ENCODE results near the gene LAGE3. TPM values are rescaled to one million over a fixed set of nuclear protein-coding genes. Genes with fewer than 3 reads are reported as not detected.

LAGE3 gene
- total RNA-seq, 1 experiment from 2014 or later, result 51.8 TPM

DNA sequence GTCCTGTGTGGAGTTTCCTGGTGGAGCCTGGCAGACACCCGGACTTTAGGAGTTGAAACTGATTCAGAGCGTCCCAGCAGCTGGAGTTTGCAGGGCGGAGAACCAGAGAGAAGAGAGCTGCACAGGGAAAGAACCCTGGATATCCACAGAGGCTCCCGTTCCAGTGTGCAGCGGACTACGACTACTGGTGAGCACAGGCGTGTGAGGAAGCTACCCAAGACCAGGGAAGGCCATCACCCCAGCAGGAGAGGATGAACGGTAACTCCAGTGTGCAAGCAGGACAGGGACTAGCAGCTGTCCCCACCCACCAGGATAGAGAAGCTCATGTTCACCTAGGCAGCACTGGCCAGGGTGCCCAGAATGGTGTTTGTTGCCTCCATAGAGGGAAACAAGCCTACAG lies 2.3 kb downstream of the LAGE3 start:
- Histone ChIP-seq H3K4me2 (ENCODE audit: low read depth, low read length, poor library complexity, severe bottlenecking) (no peak overlapping the region), H3K9ac (ENCODE audit: low read length) (no peak overlapping the region), H2AFZ (ENCODE audit: low read length) (no peak overlapping the region)

DNA sequence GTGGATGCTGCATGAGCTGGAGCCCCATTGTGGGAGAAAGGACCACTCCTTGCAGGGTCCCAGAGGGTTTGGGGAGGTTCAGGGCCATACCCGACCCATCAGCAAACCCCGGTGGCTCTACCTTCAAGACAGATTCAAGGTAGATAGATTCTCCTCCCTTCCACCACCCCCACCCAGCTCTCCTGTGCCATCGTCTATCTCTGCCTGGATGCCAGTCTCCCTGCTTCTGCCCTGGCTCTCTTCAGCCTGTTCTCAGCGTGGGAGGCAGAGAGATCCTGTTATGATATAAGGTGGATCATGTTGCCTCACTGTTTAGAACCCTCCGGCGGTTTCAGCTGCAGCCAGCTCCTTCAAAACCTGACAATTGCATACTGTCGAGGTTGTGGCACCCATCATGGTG lies 5.4 kb downstream of the LAGE3 start:
- H2AFZ ChIP-seq (ENCODE audit: low read length), result no peak overlapping the region
- no peak overlapping the region for H3K27ac ChIP-seq (ENCODE audit: low read length)
- no peak overlapping the region for H3K4me2 ChIP-seq (ENCODE audit: low read depth, low read length, poor library complexity, severe bottlenecking)
- H3K27me3 ChIP-seq (ENCODE audit: low read length), result no peaks in the 10 kb centered on the region
- H3K9me3 ChIP-seq (ENCODE audit: low read length), result no peaks in the 10 kb centered on the region
- H3K9ac ChIP-seq (ENCODE audit: low read length), result no peak overlapping the region
- DNase-seq, result no peak
- H3K9me2 ChIP-seq (replicated peaks; ENCODE audit: insufficient read depth, low read length), result no peaks in the 10 kb centered on the region
- H3K4me3 ChIP-seq (ENCODE audit: low read length), result no peak overlapping the region
- H3K4me1 ChIP-seq (ENCODE audit: low read length), result peaks cover 9% of the 10 kb centered on the region
- H3K36me3 ChIP-seq (ENCODE audit: insufficient read depth, low read length), result no peaks in the 10 kb centered on the region
- no peaks in the 10 kb centered on the region for H4K20me1 ChIP-seq (ENCODE audit: insufficient read depth, low read depth, low read length)
- H3K79me2 ChIP-seq (ENCODE audit: low read length), result no peaks in the 10 kb centered on the region; the same call in 1 of the 2 replicates

More for the DNA sequence above, 2.3 kb downstream of the LAGE3 start:
- Histone ChIP-seq H3K27me3 (ENCODE audit: low read length) (no peaks in the 10 kb centered on the region), H3K9me3 (ENCODE audit: low read length) (no peaks in the 10 kb centered on the region), H3K4me3 (ENCODE audit: low read length) (no peak overlapping the region), H3K9me2 (replicated peaks; ENCODE audit: insufficient read depth, low read length) (no peaks in the 10 kb centered on the region), H3K36me3 (ENCODE audit: insufficient read depth, low read length) (no peaks in the 10 kb centered on the region), H4K20me1 (ENCODE audit: insufficient read depth, low read depth, low read length) (no peaks in the 10 kb centered on the region), H3K79me2 (ENCODE audit: low read length) (no peaks in the 10 kb centered on the region; the same call in 1 of the 2 replicates), H3K27ac (ENCODE audit: low read length) (no peak overlapping the region), H3K4me1 (ENCODE audit: low read length) (peaks cover 23% of the 10 kb centered on the region)
- DNase-seq, result no peak

DNA sequence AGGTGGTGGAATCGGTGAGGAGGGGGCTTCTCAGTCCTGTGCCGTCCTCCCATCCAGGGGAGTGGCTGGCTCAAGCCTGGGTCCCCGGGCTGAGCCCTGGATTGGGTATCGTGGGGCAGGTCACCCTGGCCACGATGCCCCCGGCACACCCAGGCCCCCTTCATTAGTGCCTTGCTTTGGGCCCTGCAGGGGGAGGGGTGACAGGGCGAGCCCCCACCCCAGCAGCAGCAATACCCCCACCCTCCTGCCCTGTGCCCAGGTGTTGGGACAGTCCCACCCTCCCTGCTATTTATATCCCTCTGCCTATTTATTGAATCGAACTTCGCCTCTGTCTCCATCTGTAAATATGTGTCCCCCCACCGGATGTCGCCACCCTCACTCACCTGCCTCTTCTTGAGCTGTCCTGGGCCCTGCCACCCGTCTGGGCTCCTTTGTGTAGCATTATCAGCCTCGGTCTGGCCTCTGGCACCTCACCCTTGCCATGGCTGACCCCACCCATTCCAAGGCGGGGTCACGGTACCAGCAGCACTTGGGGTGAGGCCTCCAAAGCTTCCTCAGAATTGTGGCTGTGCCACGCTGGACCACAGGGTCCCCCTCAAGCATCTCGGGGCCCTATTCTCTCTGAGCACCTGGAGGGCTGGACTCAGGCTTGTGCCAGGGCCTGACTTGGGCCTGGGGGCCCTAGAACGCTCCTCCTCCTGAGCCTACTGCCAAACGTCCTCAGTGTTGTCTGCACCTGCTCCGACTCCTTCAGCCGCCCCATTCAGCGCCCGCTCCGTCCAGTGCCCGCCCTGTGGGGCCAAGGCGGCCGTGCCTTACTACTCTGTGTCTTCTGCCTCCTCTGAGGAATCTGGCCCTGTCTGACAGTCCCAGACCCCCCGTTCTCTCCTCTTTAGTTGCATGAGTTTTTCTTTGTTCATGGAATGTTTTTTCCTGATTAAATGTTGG lies 6.1 kb downstream of the LAGE3 start:
- H3K4me1 ChIP-seq (ENCODE audit: low read length), result peaks cover 7% of the 10 kb centered on the region
- H3K27me3 ChIP-seq (ENCODE audit: low read length), result no peaks in the 10 kb centered on the region
- H3K4me2 ChIP-seq (ENCODE audit: low read depth, low read length, poor library complexity, severe bottlenecking), result no peak overlapping the region
- no peaks in the 10 kb centered on the region for H3K9me3 ChIP-seq (ENCODE audit: low read length)
- H3K27ac ChIP-seq (ENCODE audit: low read length), result no peak overlapping the region
- H3K9me2 ChIP-seq (replicated peaks; ENCODE audit: insufficient read depth, low read length), result no peaks in the 10 kb centered on the region
- no peak overlapping the region for H3K9ac ChIP-seq (ENCODE audit: low read length)
- H2AFZ ChIP-seq (ENCODE audit: low read length), result no peak overlapping the region
- no peaks in the 10 kb centered on the region for H3K79me2 ChIP-seq (ENCODE audit: low read length)
- H3K36me3 ChIP-seq (ENCODE audit: insufficient read depth, low read length), result no peaks in the 10 kb centered on the region
- no peak for DNase-seq
- H3K4me3 ChIP-seq (ENCODE audit: low read length), result no peak overlapping the region
- no peaks in the 10 kb centered on the region for H4K20me1 ChIP-seq (ENCODE audit: insufficient read depth, low read depth, low read length)

DNA sequence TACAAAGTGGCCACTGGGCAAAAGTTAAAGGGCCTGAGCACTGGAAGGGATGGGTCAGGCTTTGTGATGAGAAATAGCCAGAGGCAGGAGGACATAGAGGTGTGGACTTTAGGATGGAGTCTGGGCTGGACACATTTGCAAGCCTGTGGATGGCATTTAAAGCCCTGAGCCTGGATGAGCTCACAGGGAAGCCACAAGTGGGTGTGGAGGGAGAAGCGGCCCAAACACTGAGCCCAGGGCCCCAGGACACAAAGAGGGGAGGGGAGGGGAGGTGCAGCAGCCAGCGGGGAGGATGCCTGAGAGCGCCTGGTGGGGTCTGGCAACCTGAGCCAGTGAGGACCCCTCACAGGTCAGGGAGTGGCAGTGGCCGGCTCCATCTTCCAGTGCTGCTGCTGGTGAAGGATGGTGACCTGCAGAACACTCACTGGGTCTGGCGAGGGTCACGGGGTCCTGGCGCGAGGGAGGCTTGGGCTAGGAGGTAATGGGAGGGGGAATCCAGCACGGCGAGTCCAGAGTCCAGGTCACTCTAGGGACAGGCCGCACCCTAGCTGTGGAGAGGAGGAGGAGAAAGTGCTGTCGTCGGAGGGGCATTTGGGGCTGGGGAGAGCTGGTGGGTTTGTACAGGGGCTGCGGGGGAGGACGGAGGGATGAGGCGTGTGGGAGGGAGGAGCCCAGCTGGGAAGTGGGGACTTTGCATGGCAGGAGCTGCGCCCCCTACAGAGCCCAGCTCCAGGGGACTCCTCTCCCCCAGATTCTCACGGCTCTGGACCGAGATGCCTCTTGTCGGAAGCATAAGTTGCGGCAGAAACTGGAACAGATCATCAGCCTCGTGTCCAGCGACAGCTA lies 7.0 kb downstream of the LAGE3 start:
- H3K27me3 ChIP-seq (ENCODE audit: low read length), result no peaks in the 10 kb centered on the region
- no peak overlapping the region for H2AFZ ChIP-seq (ENCODE audit: low read length)
- H3K9ac ChIP-seq (ENCODE audit: low read length), result no peak overlapping the region
- no peaks in the 10 kb centered on the region for H3K36me3 ChIP-seq (ENCODE audit: insufficient read depth, low read length)
- no peaks in the 10 kb centered on the region for H3K4me1 ChIP-seq (ENCODE audit: low read length)
- H3K4me2 ChIP-seq (ENCODE audit: low read depth, low read length, poor library complexity, severe bottlenecking), result no peak overlapping the region
- no peaks in the 10 kb centered on the region for H3K9me2 ChIP-seq (replicated peaks; ENCODE audit: insufficient read depth, low read length)
- no peaks in the 10 kb centered on the region for H3K79me2 ChIP-seq (ENCODE audit: low read length)
- no peak for DNase-seq
- no peaks in the 10 kb centered on the region for H4K20me1 ChIP-seq (ENCODE audit: insufficient read depth, low read depth, low read length)
- no peak overlapping the region for H3K27ac ChIP-seq (ENCODE audit: low read length)
- H3K9me3 ChIP-seq (ENCODE audit: low read length), result no peaks in the 10 kb centered on the region
- H3K4me3 ChIP-seq (ENCODE audit: low read length), result no peak overlapping the region

DNA sequence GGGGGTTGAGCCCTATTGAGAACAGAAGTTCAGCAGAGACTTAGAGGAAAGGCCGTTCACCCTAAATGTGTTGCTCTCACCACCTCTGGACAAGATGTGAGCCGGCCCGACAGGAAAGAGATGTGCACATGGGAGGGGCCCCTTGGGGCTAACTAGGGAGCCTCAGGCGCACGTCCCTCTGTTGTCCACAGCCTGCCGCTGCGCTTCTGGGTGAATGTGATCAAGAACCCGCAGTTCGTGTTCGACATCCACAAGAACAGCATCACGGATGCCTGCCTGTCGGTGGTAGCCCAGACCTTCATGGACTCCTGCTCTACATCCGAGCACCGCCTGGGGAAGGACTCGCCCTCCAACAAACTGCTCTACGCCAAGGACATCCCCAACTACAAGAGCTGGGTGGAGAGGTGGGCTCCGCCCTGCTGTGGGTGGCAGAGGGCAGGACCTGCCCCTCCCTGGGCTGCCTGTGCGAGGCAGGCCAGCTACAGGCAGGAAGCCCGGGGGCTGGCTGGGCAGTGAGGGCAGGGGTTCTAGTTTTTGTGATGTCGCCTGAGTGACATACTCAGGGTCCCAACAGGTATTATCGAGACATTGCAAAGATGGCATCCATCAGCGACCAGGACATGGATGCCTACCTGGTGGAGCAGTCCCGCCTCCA lies 8.0 kb downstream of the LAGE3 start:
- Histone ChIP-seq H3K27me3 (ENCODE audit: low read length) (no peaks in the 10 kb centered on the region), H3K27ac (ENCODE audit: low read length) (no peak overlapping the region), H3K9me2 (replicated peaks; ENCODE audit: insufficient read depth, low read length) (no peaks in the 10 kb centered on the region), H4K20me1 (ENCODE audit: insufficient read depth, low read depth, low read length) (no peaks in the 10 kb centered on the region), H3K4me1 (ENCODE audit: low read length) (no peaks in the 10 kb centered on the region), H3K4me3 (ENCODE audit: low read length) (no peak overlapping the region), H3K79me2 (ENCODE audit: low read length) (no peaks in the 10 kb centered on the region), H3K4me2 (ENCODE audit: low read depth, low read length, poor library complexity, severe bottlenecking) (no peak overlapping the region), H3K9me3 (ENCODE audit: low read length) (no peaks in the 10 kb centered on the region), H2AFZ (ENCODE audit: low read length) (no peak overlapping the region), H3K36me3 (ENCODE audit: insufficient read depth, low read length) (no peaks in the 10 kb centered on the region), H3K9ac (ENCODE audit: low read length) (no peak overlapping the region)
- DNase-seq, result no peak

DNA sequence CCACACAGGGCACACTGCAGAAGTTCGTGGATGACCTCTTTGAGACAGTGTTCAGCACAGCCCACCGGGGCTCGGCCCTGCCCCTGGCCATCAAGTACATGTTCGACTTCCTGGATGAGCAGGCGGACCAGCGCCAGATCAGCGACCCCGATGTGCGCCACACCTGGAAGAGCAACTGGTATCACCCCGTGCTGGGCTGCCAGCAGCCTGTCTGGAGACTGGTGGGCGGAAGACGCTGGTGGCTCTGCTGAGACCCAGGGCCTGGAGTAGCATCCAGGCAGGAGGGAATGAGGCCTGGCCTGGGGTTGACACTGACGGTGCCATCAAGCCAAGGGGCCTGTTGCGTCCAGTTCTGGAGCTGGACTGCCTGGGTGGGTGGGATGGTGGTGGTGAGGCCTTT lies 8.6 kb downstream of the LAGE3 start:
- Histone ChIP-seq H3K4me1 (ENCODE audit: low read length) (no peaks in the 10 kb centered on the region), H3K27ac (ENCODE audit: low read length) (no peak overlapping the region), H3K9ac (ENCODE audit: low read length) (no peak overlapping the region), H3K9me2 (replicated peaks; ENCODE audit: insufficient read depth, low read length) (no peaks in the 10 kb centered on the region), H4K20me1 (ENCODE audit: insufficient read depth, low read depth, low read length) (no peaks in the 10 kb centered on the region), H3K27me3 (ENCODE audit: low read length) (no peaks in the 10 kb centered on the region), H3K36me3 (ENCODE audit: insufficient read depth, low read length) (no peaks in the 10 kb centered on the region), H3K9me3 (ENCODE audit: low read length) (no peaks in the 10 kb centered on the region), H2AFZ (ENCODE audit: low read length) (no peak overlapping the region), H3K4me2 (ENCODE audit: low read depth, low read length, poor library complexity, severe bottlenecking) (no peak overlapping the region), H3K4me3 (ENCODE audit: low read length) (no peak overlapping the region), H3K79me2 (ENCODE audit: low read length) (no peaks in the 10 kb centered on the region)
- DNase-seq, result no peak

DNA sequence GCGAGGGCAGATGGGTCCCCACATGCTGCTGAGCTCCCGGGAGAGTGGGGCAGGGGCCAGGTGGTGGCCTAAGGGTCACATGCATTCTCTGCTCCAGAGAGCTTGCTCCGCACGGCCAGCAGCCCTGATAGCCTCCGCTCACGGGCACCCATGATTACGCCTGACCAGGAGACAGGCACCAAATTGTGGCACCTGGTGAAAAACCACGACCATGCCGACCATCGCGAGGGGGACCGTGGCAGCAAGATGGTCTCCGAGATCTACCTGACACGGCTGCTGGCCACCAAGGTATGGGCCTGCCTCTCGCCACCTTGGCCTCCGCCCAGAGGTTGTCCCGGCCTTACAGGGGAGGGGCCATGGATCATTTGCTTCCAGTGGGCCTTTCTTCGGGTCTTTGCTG lies 9.2 kb downstream of the LAGE3 start:
- H3K4me2 ChIP-seq (ENCODE audit: low read depth, low read length, poor library complexity, severe bottlenecking), result no peak overlapping the region
- H3K36me3 ChIP-seq (ENCODE audit: insufficient read depth, low read length), result no peaks in the 10 kb centered on the region
- H4K20me1 ChIP-seq (ENCODE audit: insufficient read depth, low read depth, low read length), result no peaks in the 10 kb centered on the region
- no peak overlapping the region for H3K9ac ChIP-seq (ENCODE audit: low read length)
- H3K27me3 ChIP-seq (ENCODE audit: low read length), result no peaks in the 10 kb centered on the region
- no peaks in the 10 kb centered on the region for H3K79me2 ChIP-seq (ENCODE audit: low read length)
- DNase-seq, result no peak
- H3K4me1 ChIP-seq (ENCODE audit: low read length), result no peaks in the 10 kb centered on the region
- no peak overlapping the region for H3K27ac ChIP-seq (ENCODE audit: low read length)
- no peak overlapping the region for H2AFZ ChIP-seq (ENCODE audit: low read length)
- H3K4me3 ChIP-seq (ENCODE audit: low read length), result no peak overlapping the region
- no peaks in the 10 kb centered on the region for H3K9me2 ChIP-seq (replicated peaks; ENCODE audit: insufficient read depth, low read length)
- no peaks in the 10 kb centered on the region for H3K9me3 ChIP-seq (ENCODE audit: low read length)

DNA sequence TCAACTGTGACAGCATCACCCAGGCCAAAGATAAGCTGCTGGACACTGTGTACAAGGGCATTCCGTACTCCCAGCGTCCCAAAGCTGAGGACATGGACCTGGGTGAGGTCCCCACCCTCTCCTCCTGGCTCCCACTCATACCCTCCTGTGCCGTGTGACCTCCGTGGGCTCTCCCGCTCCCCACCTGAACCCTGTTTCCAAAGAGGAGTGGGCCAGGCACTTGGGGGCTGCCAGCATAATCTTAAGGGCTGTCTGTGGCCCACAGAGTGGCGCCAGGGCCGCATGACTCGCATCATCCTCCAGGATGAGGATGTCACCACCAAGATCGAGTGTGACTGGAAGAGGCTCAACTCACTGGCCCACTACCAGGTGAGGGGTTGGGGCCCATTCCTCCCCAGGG lies 10.0 kb downstream of the LAGE3 start:
- no peak for DNase-seq
- Histone ChIP-seq H3K27me3 (ENCODE audit: low read length) (no peaks in the 10 kb centered on the region), H3K9ac (ENCODE audit: low read length) (no peak overlapping the region), H3K27ac (ENCODE audit: low read length) (no peak overlapping the region), H3K9me2 (replicated peaks; ENCODE audit: insufficient read depth, low read length) (no peaks in the 10 kb centered on the region), H3K4me3 (ENCODE audit: low read length) (no peak overlapping the region), H3K4me2 (ENCODE audit: low read depth, low read length, poor library complexity, severe bottlenecking) (no peak overlapping the region), H3K4me1 (ENCODE audit: low read length) (no peaks in the 10 kb centered on the region), H2AFZ (ENCODE audit: low read length) (no peak overlapping the region), H4K20me1 (ENCODE audit: insufficient read depth, low read depth, low read length) (no peaks in the 10 kb centered on the region), H3K36me3 (ENCODE audit: insufficient read depth, low read length) (no peaks in the 10 kb centered on the region), H3K79me2 (ENCODE audit: low read length) (no peaks in the 10 kb centered on the region), H3K9me3 (ENCODE audit: low read length) (no peaks in the 10 kb centered on the region)
